ENCODE data around the gene GBP6.
"Not testable (repeated sequence)": the region's sequence is repeated elsewhere in the genome, so short reads cannot be mapped to it uniquely, and the experiment has no call there.

Gene GBP6

GRCh38 chr1:89363638-89364536 lies at the start of gene GBP6:
Gene GBP6, plus strand, starts transcription at chr1:89364059. Its CDS starts 4,493 bp downstream, at chr1:89368552.
- TF ChIP-seq CTCF (IDR thresholded peaks at IDR 0.05; ENCODE audit: extremely low read depth, missing control alignments) = no peak
- DNase-seq (ENCODE audit: low spot score) = no peak

GRCh38 chr1:89322402-89322801 lies 41.5 kb upstream of the GBP6 start:
- no peak for DNase-seq (ENCODE audit: low spot score)
- TF ChIP-seq CTCF (IDR thresholded peaks at IDR 0.05; ENCODE audit: extremely low read depth, missing control alignments) = no peak

GRCh38 chr1:89331890-89332289 lies 32.0 kb upstream of the GBP6 start:
- TF ChIP-seq CTCF (IDR thresholded peaks at IDR 0.05; ENCODE audit: extremely low read depth, missing control alignments) = no peak
- DNase-seq (ENCODE audit: low spot score) = no peak

GRCh38 chr1:89332461-89332860 lies 31.4 kb upstream of the GBP6 start:
- DNase-seq (ENCODE audit: low spot score) = no peak
- TF ChIP-seq CTCF (IDR thresholded peaks at IDR 0.05; ENCODE audit: extremely low read depth, missing control alignments) = no peak

GRCh38 chr1:89335486-89335885 lies 28.4 kb upstream of the GBP6 start:
- no peak for TF ChIP-seq CTCF (IDR thresholded peaks at IDR 0.05; ENCODE audit: extremely low read depth, missing control alignments)
- no peak for DNase-seq (ENCODE audit: low spot score)

GRCh38 chr1:89337903-89338302 lies 26.0 kb upstream of the GBP6 start:
- no peak for DNase-seq (ENCODE audit: low spot score)
- no peak for TF ChIP-seq CTCF (IDR thresholded peaks at IDR 0.05; ENCODE audit: extremely low read depth, missing control alignments)

GRCh38 chr1:89339039-89339438 lies 24.8 kb upstream of the GBP6 start:
- no peak for TF ChIP-seq CTCF (IDR thresholded peaks at IDR 0.05; ENCODE audit: extremely low read depth, missing control alignments)
- no peak for DNase-seq (ENCODE audit: low spot score)

GRCh38 chr1:89345479-89345878 lies 18.4 kb upstream of the GBP6 start:
- DNase-seq (ENCODE audit: low spot score) = not testable (repeated sequence)
